Caco-2 (cell line): Measurements from ENCODE around the gene TBL1X. TPM values are rescaled to one million over a fixed set of nuclear protein-coding genes. Genes with fewer than 3 reads are reported as not detected.

Source experiments
- BruUV-seq: library from RNA; stranded (reverse); fragments of 400-500 nt; replicated peaks from 2 replicates; lab custom pipeline; 2021; lab: Mats Ljungman, UMichigan
- CTCF ChIA-PET: fragments of 300-600 bp; sonication (Branson Sonifier 250); formaldehyde crosslinking; loops from one replicate; lab custom pipeline; 2022; ENCODE audit warnings: antibody characterized with exemption; lab: Charles Lee
- POLR2A ChIA-PET: fragments of 300-600 bp; sonication (Branson Sonifier 250); formaldehyde crosslinking; loops from one replicate; lab custom pipeline; 2022; ENCODE audit warnings: antibody characterized with exemption; lab: Charles Lee
- DNase-seq, 2 experiments: peaks; one replicate each; pipeline versions ENCODE4 v3.0.0 to v3.0.0-alpha.2; 2020 to 2022
- H3K27me3 ChIP-seq: replicated peaks from 2 replicates; pipeline ENCODE4 v1.6.0; 2011; ENCODE audit warnings: low read length; ENCODE audit not compliant: control insufficient read depth, insufficient read depth
- H3K36me3 ChIP-seq: 2 replicates; pipeline ENCODE4 v1.5.1; 2011; ENCODE audit warnings: low read length; ENCODE audit not compliant: control insufficient read depth, insufficient read depth
- H3K4me1 ChIP-seq: fragments of 250-450 bp; sonication (Bioruptor Pico); 2 replicates; pipeline ENCODE4 v1.5.1; 2020; ENCODE audit warnings: mild to moderate bottlenecking
- H3K4me3 ChIP-seq: 2 replicates; pipeline ENCODE4 v1.5.1; 2011; ENCODE audit warnings: low read depth, mild to moderate bottlenecking, control low read depth, low read length
- H3K9me3 ChIP-seq: fragments of 250-450 bp; sonication (Bioruptor Pico); 2 replicates; pipeline ENCODE4 v1.5.1; 2020; ENCODE audit warnings: mild to moderate bottlenecking, moderate library complexity
- H3K27ac Mint-ChIP-seq: one replicate; pipeline ENCODE4 v1.8.0; 2022; ENCODE audit warnings: mixed read lengths; ENCODE audit not compliant: unreplicated experiment
- H3K27me3 Mint-ChIP-seq: one replicate; pipeline ENCODE4 v1.8.0; 2022; ENCODE audit warnings: mixed read lengths; ENCODE audit not compliant: insufficient read depth, unreplicated experiment
- H3K36me3 Mint-ChIP-seq: one replicate; pipeline ENCODE4 v1.8.0; 2022; ENCODE audit warnings: mild to moderate bottlenecking, mixed read lengths; ENCODE audit not compliant: insufficient read depth, unreplicated experiment
- H3K4me1 Mint-ChIP-seq: one replicate; pipeline ENCODE4 v1.8.0; 2022; ENCODE audit warnings: low read depth, mixed read lengths; ENCODE audit not compliant: unreplicated experiment
- H3K4me3 Mint-ChIP-seq: one replicate; pipeline ENCODE4 v1.8.0; 2022; ENCODE audit warnings: mild to moderate bottlenecking, moderate library complexity, mixed read lengths; ENCODE audit not compliant: unreplicated experiment
- H3K9me3 Mint-ChIP-seq: one replicate; pipeline ENCODE4 v1.8.0; 2022; ENCODE audit warnings: mixed read lengths; ENCODE audit not compliant: unreplicated experiment
- CTCF ChIP-seq, 2 experiments: fragments of 200-600 bp in 1 of 2; IDR thresholded peaks; 1 replicate in 1 of 2; 2 replicates in 1 of 2; pipeline versions ENCODE4 v1.5.1 to v1.8.0; 2011 to 2022; ENCODE audit warnings: antibody characterized with exemption in 1 of 2, control low read depth in 1 of 2, inconsistent platforms in 1 of 2, low read depth in 1 of 2, low read length in 1 of 2, mild to moderate bottlenecking in 1 of 2, moderate library complexity in 1 of 2; ENCODE audit not compliant: insufficient read depth in 1 of 2, severe bottlenecking in 1 of 2, unreplicated experiment in 1 of 2
- intact Hi-C: fragments of 100-400 bp; cut with micrococcal nuclease; formaldehyde crosslinking; loops from one replicate; pipeline ENCODE4 v1.10.0; 2022; ENCODE audit not compliant: unreplicated experiment
- total RNA-seq: library from RNA; stranded (reverse); gene quantifications from 2 replicates; pipeline ENCODE4 v1.2.3, GENCODE V29; 2022

Gene TBL1X
- total RNA-seq, 1 experiment from 2014 or later, result 84.2 TPM

- BruUV-seq, result no TSS peak
- intact Hi-C loops, result no loop called here
- CTCF ChIA-PET, result no interaction called here
- no peak for DNase-seq
- no peak for TF ChIP-seq CTCF (IDR thresholded peaks at IDR 0.05; ENCODE audit: insufficient read depth in 1 of 2, low read depth in 1 of 2, low read length in 1 of 2, severe bottlenecking in 1 of 2, unreplicated experiment in 1 of 2)
- Histone ChIP-seq H3K4me1 (no peaks in the 10 kb centered on the region), H3K36me3 (no peaks in the 10 kb centered on the region), H3K4me3 (no peak overlapping the region), H3K9me3 (no peaks in the 10 kb centered on the region), H3K27me3 (no peaks in the 10 kb centered on the region)
- POLR2A ChIA-PET, result no interaction called here
- no peaks in the 10 kb centered on the region for H3K9me3 Mint-ChIP-seq
- H3K27me3 Mint-ChIP-seq, result no peaks in the 10 kb centered on the region
- no peak overlapping the region for H3K4me3 Mint-ChIP-seq
- no peak overlapping the region for H3K27ac Mint-ChIP-seq
- no peaks in the 10 kb centered on the region for H3K36me3 Mint-ChIP-seq
- H3K4me1 Mint-ChIP-seq, result no peaks in the 10 kb centered on the region
These were observed 22.8 kb upstream of the TBL1X start for GRCh38 chrX:9442056-9442455.

GRCh38 chrX:9443327-9443726, 21.5 kb upstream of the TBL1X start:
- Histone ChIP-seq H3K27me3 (no peaks in the 10 kb centered on the region), H3K36me3 (no peaks in the 10 kb centered on the region), H3K9me3 (no peaks in the 10 kb centered on the region), H3K4me1 (no peaks in the 10 kb centered on the region), H3K4me3 (no peak overlapping the region)
- no peak overlapping the region for H3K4me3 Mint-ChIP-seq
- no peak for DNase-seq
- no peaks in the 10 kb centered on the region for H3K27me3 Mint-ChIP-seq
- CTCF ChIA-PET, result no interaction called here
- intact Hi-C loops, result no loop called here
- no TSS peak for BruUV-seq
- TF ChIP-seq CTCF (IDR thresholded peaks at IDR 0.05; ENCODE audit: insufficient read depth in 1 of 2, low read depth in 1 of 2, low read length in 1 of 2, severe bottlenecking in 1 of 2, unreplicated experiment in 1 of 2), result no peak
- no peak overlapping the region for H3K27ac Mint-ChIP-seq
- no peaks in the 10 kb centered on the region for H3K4me1 Mint-ChIP-seq
- H3K9me3 Mint-ChIP-seq, result no peaks in the 10 kb centered on the region
- H3K36me3 Mint-ChIP-seq, result no peaks in the 10 kb centered on the region
- POLR2A ChIA-PET, result no interaction called here

- TF ChIP-seq CTCF (IDR thresholded peaks at IDR 0.05; ENCODE audit: insufficient read depth in 1 of 2, low read depth in 1 of 2, low read length in 1 of 2, severe bottlenecking in 1 of 2, unreplicated experiment in 1 of 2), result no peak
- Mint-ChIP-seq H3K27ac (no peak overlapping the region), H3K9me3 (no peaks in the 10 kb centered on the region), H3K4me3 (no peak overlapping the region), H3K27me3 (no peaks in the 10 kb centered on the region), H3K4me1 (no peaks in the 10 kb centered on the region), H3K36me3 (no peaks in the 10 kb centered on the region)
- ChIA-PET CTCF (no interaction called here), POLR2A (no interaction called here)
- no peak overlapping the region for H3K4me3 ChIP-seq
- H3K9me3 ChIP-seq, result no peaks in the 10 kb centered on the region
- no peaks in the 10 kb centered on the region for H3K36me3 ChIP-seq
- intact Hi-C loops, result no loop called here
- no peaks in the 10 kb centered on the region for H3K4me1 ChIP-seq
- BruUV-seq, result no TSS peak
- no peaks in the 10 kb centered on the region for H3K27me3 ChIP-seq
- no peak for DNase-seq
These were observed 17.0 kb upstream of the TBL1X start for GRCh38 chrX:9447906-9448305.
